ENCODE results near the gene STON2. TPM values are rescaled to one million over a fixed set of nuclear protein-coding genes. Genes with fewer than 3 reads are reported as not detected.

The STON2 gene
- total and polyA plus RNA-seq, 2 of the 13 experiments (the other 11 are each of a cell fraction or from before 2014, with no cell fraction given), result 2.1 to 11.0 TPM

- no peak overlapping the region for H3K4me3 ChIP-seq (replicated peaks in 1 of 3; ENCODE audit: insufficient read depth in 1 of 3, low read depth in 2 of 3, low read length in 3 of 3)
- in situ Hi-C loops (cut with HindIII; ENCODE audit: extremely low pct_ligation_motif_present, low pct_unique_long_range_greater_than_20kb), result no loop called here
- no peak overlapping the region for H3K27ac ChIP-seq (ENCODE audit: extremely low read length, insufficient read depth, low read length)
- no peaks in the 10 kb centered on the region for H3K36me3 ChIP-seq (replicated peaks in 1 of 2; ENCODE audit: control insufficient read depth in 1 of 2, insufficient read depth in 2 of 2, low read length in 2 of 2)
- no peak for FAIRE-seq
- CTCF ChIA-PET (ENCODE audit: low intra/inter-chr PET ratio, low total read pairs), result no interaction called here
- no TSS peak for BruUV-seq (replicated peaks)
- TF ChIP-seq ZNF567 (CRISPR knock-in tag; IDR thresholded peaks at IDR 0.05; ENCODE audit: borderline replicate concordance) (no peak), PRDM4 (CRISPR knock-in tag; IDR thresholded peaks at IDR 0.05; ENCODE audit: borderline replicate concordance) (no peak), ZNF792 (CRISPR knock-in tag; IDR thresholded peaks at IDR 0.05) (no peak), RFX5 (IDR thresholded peaks at IDR 0.05; ENCODE audit: low read depth, low read length) (no peak), THAP7 (CRISPR knock-in tag; IDR thresholded peaks at IDR 0.05) (no peak), ZNF564 (CRISPR knock-in tag; IDR thresholded peaks at IDR 0.05) (no peak), MAFG (CRISPR knock-in tag; IDR thresholded peaks at IDR 0.05) (no peak), CC2D1A (CRISPR knock-in tag; IDR thresholded peaks at IDR 0.05) (no peak), SKIL (CRISPR knock-in tag; IDR thresholded peaks at IDR 0.05; ENCODE audit: borderline replicate concordance) (no peak), ARID2 (CRISPR knock-in tag; IDR thresholded peaks at IDR 0.05; ENCODE audit: borderline replicate concordance) (no peak), SETDB1 (CRISPR knock-in tag; IDR thresholded peaks at IDR 0.05; ENCODE audit: borderline replicate concordance) (no peak), TEF (CRISPR knock-in tag; IDR thresholded peaks at IDR 0.05) (no peak), MAX (IDR thresholded peaks at IDR 0.05) (no peak), HOXA9 (CRISPR knock-in tag; IDR thresholded peaks at IDR 0.05; ENCODE audit: borderline replicate concordance) (no peak)
- no peaks in the 10 kb centered on the region for H4K20me1 ChIP-seq (ENCODE audit: insufficient read depth, low read length)
- no peak overlapping the region for H3K4me2 ChIP-seq (ENCODE audit: low read depth, low read length)
- no peaks in the 10 kb centered on the region; a peak in 1 of 5 replicates for H3K27me3 ChIP-seq (ENCODE audit: control insufficient read depth in 1 of 2, insufficient read depth in 2 of 2, low read length in 2 of 2)
- intact Hi-C loops (cut with micrococcal nuclease; ENCODE audit: unreplicated experiment), result no loop called here
- peaks cover 22% of the 10 kb centered on the region for H3K4me1 ChIP-seq (ENCODE audit: insufficient read depth, low read length)
- H2AFZ ChIP-seq (ENCODE audit: low read length), result no peak overlapping the region
- WGBS (ENCODE audit: low lambda C conversion rate), result 92% methylated on average over 4 of the region's 4 CpGs
- POLR2A ChIA-PET, result no interaction called here
- DNase-seq (ENCODE audit: low spot score), result no peak
- H3K9me3 ChIP-seq (ENCODE audit: low read length), result no peaks in the 10 kb centered on the region
- no peak overlapping the region for H3K9ac ChIP-seq (ENCODE audit: insufficient read depth, low read depth, low read length)
- H3K79me2 ChIP-seq (ENCODE audit: insufficient read depth, low read length), result no peaks in the 10 kb centered on the region
- ATAC-seq, result no peak
These were observed 34.1 kb upstream of the STON2 start for GRCh38 chr14:81434230-81434629.
